ENCODE results near the gene OR2T10. TPM values are rescaled to one million over a fixed set of nuclear protein-coding genes. Genes with fewer than 3 reads are reported as not detected.
"Not testable (repeated sequence)": the region's sequence is repeated elsewhere in the genome, so short reads cannot be mapped to it uniquely, and the experiment has no call there.

The OR2T10 gene, protein sequence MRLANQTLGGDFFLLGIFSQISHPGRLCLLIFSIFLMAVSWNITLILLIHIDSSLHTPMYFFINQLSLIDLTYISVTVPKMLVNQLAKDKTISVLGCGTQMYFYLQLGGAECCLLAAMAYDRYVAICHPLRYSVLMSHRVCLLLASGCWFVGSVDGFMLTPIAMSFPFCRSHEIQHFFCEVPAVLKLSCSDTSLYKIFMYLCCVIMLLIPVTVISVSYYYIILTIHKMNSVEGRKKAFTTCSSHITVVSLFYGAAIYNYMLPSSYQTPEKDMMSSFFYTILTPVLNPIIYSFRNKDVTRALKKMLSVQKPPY
- not detected for total RNA-seq

DNA sequence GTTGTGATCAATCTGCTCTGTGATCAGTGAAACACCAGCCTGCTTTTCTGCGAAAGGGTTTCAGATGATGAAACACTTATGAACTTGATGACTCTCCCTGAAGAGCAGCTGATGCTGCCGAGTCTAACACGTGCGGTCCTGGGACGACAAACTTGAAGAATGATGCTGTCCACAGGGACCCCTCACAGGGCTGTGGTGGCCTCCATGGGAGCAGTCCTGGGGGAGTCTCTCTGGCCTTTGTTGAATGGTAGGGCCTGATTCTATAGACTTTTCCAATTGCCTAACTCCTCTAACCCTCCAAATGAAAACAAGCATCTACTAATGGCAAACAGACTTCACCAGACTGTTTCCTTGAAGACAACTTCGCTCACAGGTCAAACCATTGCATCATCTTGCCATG lies at the start of gene OR2T10:
OR2T10 (minus strand) TSS at position 112 of the 400 bp plus-strand sequence. CDS start 3,932 bp downstream, outside the sequence.
- H3K27me3 Mint-ChIP-seq, result peaks cover 7 to 8% of the 10 kb centered on the region in 2 donors
- H3K4me1 Mint-ChIP-seq (ENCODE audit: low read depth in 2 of 2), result no peaks in the 10 kb centered on the region
- no peak within 1 kb of the TSS for H3K4me3 Mint-ChIP-seq
- no peaks in the 10 kb centered on the region for H3K36me3 Mint-ChIP-seq
- peaks cover 3% of the 10 kb centered on the region for H3K9me3 Mint-ChIP-seq
- DNase-seq (ENCODE audit: low spot score) (no peak), ATAC-seq (no peak)
- no peak within 1 kb of the TSS for H3K27ac Mint-ChIP-seq

DNA sequence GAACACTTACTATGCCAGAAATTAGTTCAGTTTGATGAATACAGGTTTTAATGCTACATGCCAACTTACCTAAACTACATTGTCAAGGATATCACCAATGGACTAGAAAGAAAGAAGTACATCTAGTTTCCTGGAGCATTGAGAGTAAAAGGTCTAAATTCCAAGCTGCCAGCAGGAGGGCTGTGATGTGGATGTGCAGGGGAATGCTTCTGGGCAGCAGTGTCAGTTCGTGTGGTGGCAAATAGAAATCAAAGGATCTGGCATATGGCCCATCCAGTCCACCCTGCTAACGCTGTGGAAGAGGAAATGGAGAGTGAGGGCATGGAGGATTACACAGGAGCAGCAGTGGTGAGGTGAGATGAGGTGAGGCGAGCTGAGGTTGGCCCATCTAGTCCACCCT lies 47.7 kb upstream of the OR2T10 start, which contains the start of gene OR2T35:
OR2T35 (minus strand) TSS at position 101 of the 400 bp plus-strand sequence. CDS start 6,020 bp downstream, outside the sequence.
- H3K36me3 Mint-ChIP-seq; DNase-seq (ENCODE audit: low spot score); H3K9me3 Mint-ChIP-seq; H3K4me3 Mint-ChIP-seq; ATAC-seq; H3K27me3 Mint-ChIP-seq; H3K4me1 Mint-ChIP-seq (ENCODE audit: low read depth in 2 of 2); H3K27ac Mint-ChIP-seq: not testable (repeated sequence)

DNA sequence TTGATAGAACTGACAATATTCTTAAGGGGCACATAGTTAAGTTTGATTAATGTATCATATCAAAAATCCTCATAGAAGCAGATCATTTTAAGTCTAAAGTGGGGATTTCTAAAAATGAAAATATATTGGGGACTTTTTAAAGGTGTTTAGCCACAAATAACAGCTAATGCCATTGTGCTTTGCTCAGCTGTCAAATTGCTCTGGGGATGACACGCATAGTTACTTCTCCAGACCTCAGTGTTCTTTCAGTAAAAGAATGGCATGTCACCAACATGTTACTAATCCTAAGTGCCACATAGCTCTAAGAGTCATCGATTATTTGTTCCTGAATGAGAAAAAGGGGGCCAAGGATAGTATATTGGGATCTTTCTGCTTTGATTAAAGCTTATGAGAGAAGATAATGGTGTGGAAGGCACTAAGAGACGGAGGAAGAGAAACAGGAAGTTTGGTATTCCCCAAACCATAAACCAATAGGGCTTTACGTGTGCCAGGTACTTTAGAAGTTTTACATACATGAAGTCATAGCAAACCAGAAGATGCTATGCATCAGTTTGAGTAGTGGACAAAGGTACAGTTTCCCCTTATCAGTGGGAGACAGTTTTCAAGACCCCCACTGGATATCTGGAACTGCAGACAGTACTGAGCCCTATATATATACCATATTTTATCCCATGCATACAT lies 45.6 kb upstream of the OR2T10 start:
- ATAC-seq; DNase-seq (ENCODE audit: low spot score); H3K4me1 Mint-ChIP-seq (ENCODE audit: low read depth in 2 of 2); H3K27ac Mint-ChIP-seq; H3K9me3 Mint-ChIP-seq; H3K27me3 Mint-ChIP-seq; H3K36me3 Mint-ChIP-seq; H3K4me3 Mint-ChIP-seq: not testable (repeated sequence)

DNA sequence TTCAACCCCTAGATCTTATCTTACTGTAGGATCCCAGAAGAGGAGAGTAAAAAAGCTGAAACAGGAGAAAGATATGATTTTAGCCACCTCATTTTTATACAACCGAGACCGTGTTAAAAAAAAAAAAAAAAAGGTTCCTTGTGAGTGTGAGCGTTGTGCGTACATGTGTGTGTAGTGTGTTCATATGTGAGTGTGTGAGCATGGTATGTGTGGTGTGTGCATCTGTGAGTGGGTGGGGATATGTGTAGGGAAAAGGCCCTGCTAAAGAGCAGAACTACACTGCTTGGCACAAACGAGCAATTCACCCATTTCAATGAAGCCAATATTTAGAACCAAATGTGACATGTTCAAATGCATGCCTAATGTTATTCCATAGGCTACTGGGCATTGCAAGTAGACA lies 44.1 kb upstream of the OR2T10 start:
- H3K36me3 Mint-ChIP-seq; H3K27me3 Mint-ChIP-seq; ATAC-seq; H3K4me1 Mint-ChIP-seq (ENCODE audit: low read depth in 2 of 2); H3K4me3 Mint-ChIP-seq; DNase-seq (ENCODE audit: low spot score); H3K9me3 Mint-ChIP-seq; H3K27ac Mint-ChIP-seq: not testable (repeated sequence)

DNA sequence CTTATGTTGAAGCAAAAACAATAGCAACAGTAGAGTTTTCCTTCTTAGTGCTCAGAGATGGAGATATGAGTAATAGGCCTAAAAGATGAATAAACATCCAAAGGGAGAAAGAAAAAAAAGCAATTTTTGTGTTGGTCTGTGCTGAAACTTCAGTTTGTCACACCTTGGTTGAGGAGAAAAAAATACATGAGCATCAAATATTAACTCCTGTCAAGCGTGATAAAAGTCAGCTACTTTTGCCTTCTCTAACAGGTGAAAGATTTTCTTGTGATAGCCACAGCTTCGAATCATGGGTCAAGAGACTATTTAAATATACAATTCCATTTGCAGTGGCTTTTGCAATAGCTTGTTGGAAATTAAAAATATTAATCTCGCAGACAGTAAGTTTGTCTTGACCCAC lies 43.4 kb upstream of the OR2T10 start:
- H3K27ac Mint-ChIP-seq, H3K9me3 Mint-ChIP-seq, H3K36me3 Mint-ChIP-seq: not testable (repeated sequence)

DNA sequence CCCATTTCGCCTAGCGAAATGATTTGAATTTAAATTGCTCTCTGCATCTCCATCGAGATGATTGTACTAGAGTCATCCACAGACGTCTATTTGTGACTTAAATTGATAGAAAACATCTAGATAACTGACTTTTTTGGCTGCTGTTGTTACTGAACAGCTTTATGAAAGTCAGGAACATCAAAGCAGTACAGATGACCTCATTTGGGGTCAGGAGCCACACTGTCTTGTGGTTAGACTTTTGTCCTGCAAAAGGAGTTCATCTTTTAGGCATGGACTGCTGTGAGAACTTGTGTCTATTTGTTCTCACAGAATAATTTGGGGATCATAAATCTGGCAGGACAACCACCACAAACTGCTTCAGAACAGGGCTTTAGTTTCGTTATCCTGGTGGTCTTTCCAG lies 42.2 kb upstream of the OR2T10 start:
- not testable (repeated sequence) for H3K9me3 Mint-ChIP-seq; ATAC-seq; H3K4me3 Mint-ChIP-seq; H3K4me1 Mint-ChIP-seq (ENCODE audit: low read depth in 2 of 2); H3K27ac Mint-ChIP-seq; H3K27me3 Mint-ChIP-seq; DNase-seq (ENCODE audit: low spot score); H3K36me3 Mint-ChIP-seq

More for the DNA sequence above, 43.4 kb upstream of the OR2T10 start:
- not testable (repeated sequence) for H3K4me3 Mint-ChIP-seq; H3K27me3 Mint-ChIP-seq; DNase-seq (ENCODE audit: low spot score); ATAC-seq; H3K4me1 Mint-ChIP-seq (ENCODE audit: low read depth in 2 of 2)

DNA sequence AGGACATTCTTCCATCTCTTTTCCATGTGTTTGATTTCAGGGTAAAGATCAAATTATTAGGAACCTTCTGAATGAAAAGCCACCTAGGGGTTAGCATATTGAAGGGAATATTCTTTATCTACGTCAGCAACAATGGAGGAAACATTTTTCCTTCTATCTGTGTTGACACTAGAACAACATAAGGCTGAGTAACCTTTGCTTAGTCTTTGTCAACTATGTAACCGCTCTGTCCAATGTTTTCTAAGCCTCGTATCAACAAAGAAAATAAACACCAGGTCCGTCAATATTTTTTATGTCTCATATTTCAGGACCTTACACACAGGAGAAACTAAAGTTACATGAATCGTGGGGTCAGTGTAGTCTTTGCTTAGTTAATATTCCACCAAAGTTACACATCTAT lies 39.1 kb upstream of the OR2T10 start:
- not testable (repeated sequence) for DNase-seq (ENCODE audit: low spot score); H3K4me1 Mint-ChIP-seq (ENCODE audit: low read depth in 2 of 2); H3K27me3 Mint-ChIP-seq; ATAC-seq; H3K4me3 Mint-ChIP-seq; H3K36me3 Mint-ChIP-seq; H3K9me3 Mint-ChIP-seq; H3K27ac Mint-ChIP-seq

DNA sequence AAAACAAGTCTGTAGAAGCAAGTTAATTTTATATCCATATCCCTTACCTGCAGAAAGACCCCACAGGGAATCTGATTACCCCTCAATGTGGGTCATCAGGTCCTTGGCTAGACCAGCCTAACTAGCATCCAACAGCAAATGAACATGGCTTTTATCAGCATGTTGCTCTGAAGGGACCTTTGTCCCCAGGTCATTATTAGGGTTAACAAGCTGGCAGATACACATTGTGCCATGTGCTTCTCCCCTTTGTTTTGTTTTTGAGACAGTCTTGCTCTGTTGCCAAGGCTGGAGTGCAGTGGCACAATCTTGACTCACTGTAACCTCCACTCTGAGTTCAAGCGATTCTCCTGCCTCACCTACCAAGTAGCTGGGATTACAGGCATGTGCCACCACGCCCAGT lies 37.5 kb upstream of the OR2T10 start, which contains the start of gene OR2T11:
OR2T11 (minus strand) TSS at position 101 of the 400 bp plus-strand sequence. CDS start 7,963 bp downstream, outside the sequence.
- not testable (repeated sequence) for H3K27ac Mint-ChIP-seq; ATAC-seq; H3K36me3 Mint-ChIP-seq; H3K4me3 Mint-ChIP-seq; DNase-seq (ENCODE audit: low spot score); H3K9me3 Mint-ChIP-seq; H3K27me3 Mint-ChIP-seq; H3K4me1 Mint-ChIP-seq (ENCODE audit: low read depth in 2 of 2)

DNA sequence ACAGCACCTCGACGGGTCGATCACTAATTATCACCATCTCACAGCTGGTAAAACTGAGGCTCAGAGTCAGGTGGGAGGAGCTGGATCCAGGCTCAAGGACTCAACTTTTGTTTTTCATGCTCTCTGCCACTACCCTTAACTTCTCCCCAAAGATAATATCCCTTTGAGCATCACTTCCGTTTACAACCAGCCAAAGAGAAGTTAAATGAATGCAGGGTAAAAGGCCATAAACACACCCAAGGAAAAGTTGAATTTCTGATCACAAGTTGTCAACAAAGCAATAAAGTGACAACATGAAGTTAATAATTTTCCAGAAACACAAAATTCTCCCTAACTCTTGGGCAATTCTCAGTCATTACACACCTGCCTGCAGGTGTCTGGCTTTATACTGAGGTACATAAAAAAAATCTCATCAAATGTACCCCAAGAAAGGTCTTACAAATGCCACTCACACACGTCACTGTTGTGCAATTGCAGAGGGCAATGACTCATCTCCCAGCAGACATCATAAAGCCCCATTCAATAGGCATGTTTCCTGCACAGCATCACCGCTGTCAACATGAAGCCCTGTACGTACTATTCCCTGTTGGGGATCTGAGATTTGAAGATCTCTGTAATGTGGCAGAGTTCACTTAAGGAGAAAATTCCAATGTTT lies 34.0 kb upstream of the OR2T10 start:
- no peak for DNase-seq (ENCODE audit: low spot score)
- Mint-ChIP-seq H3K4me3 (no peak overlapping the region), H3K9me3 (no peaks in the 10 kb centered on the region), H3K27me3 (peaks cover 6 to 8% of the 10 kb centered on the region in 2 donors), H3K4me1 (ENCODE audit: low read depth in 2 of 2) (no peaks in the 10 kb centered on the region), H3K27ac (no peak overlapping the region), H3K36me3 (no peaks in the 10 kb centered on the region)
- ATAC-seq, result no peak

DNA sequence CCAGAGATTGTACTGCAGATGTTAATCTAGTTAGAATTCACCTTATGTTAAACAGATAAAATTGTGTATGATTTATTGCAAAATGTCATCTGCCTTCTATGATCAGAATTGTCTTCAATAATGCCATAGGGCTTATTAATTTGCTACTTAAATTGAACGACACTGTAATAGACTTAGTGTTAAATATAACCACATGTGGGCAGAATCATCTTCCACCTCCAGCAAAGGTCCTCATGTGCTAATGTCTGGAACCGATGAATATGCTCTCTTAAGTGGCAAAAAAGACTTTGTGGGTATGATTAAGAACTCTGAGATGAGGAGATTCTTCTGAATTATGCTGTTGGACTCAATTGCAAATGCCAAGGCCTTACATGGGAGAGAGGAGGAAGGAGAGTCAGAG lies 33.1 kb upstream of the OR2T10 start:
- H3K36me3 Mint-ChIP-seq, result no peaks in the 10 kb centered on the region
- no peak for ATAC-seq
- no peak overlapping the region for H3K4me3 Mint-ChIP-seq
- H3K9me3 Mint-ChIP-seq, result no peaks in the 10 kb centered on the region
- no peak overlapping the region for H3K27ac Mint-ChIP-seq
- H3K4me1 Mint-ChIP-seq (ENCODE audit: low read depth in 2 of 2), result no peaks in the 10 kb centered on the region
- DNase-seq (ENCODE audit: low spot score), result no peak
- peaks cover 6 to 8% of the 10 kb centered on the region in 2 donors for H3K27me3 Mint-ChIP-seq

DNA sequence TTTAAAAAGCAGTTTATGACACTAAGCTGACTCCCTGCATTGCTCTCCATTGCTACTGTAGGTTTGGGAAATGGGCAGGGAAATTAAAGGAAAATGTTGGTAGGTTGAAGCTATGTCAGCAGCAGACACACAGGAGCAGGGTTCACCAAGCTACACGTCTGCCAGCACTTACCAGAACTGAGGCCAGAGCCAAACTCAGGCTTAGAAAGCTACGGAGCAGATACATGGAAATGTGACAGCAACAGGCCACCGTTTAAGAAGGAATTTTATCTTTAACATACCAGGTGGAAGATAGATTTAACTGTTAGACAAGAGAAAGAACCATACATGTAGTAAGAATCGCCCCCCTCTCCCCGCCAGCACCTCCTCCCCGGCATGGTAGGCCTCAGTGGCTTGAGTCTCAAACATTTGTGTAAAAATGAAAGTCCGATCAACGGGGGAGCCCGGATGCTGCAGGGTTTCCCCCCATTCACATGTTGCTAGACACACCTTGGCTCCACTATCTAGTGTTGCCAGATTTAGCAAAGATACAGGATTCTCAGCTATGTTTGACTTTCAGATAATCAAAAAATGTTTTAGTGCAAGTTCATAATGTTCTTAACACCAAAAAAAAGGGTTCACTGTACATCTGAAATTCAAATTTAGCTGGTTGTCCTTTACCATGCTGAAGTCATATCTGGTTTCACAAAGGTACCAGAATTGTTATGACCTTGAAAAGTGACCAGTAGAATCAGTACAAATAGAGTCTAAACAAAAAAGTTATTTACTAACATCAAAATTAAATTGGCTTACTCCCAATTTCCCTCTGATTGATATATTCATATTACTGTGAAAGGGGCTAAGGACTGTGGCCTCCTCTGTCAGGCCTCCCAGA lies 30.7 kb upstream of the OR2T10 start:
- Mint-ChIP-seq H3K27ac (no peak overlapping the region), H3K4me1 (ENCODE audit: low read depth in 2 of 2) (no peaks in the 10 kb centered on the region), H3K9me3 (no peaks in the 10 kb centered on the region), H3K4me3 (no peak overlapping the region), H3K27me3 (peaks cover 6 to 8% of the 10 kb centered on the region in 2 donors), H3K36me3 (no peaks in the 10 kb centered on the region)
- ATAC-seq, result no peak
- DNase-seq (ENCODE audit: low spot score), result no peak

DNA sequence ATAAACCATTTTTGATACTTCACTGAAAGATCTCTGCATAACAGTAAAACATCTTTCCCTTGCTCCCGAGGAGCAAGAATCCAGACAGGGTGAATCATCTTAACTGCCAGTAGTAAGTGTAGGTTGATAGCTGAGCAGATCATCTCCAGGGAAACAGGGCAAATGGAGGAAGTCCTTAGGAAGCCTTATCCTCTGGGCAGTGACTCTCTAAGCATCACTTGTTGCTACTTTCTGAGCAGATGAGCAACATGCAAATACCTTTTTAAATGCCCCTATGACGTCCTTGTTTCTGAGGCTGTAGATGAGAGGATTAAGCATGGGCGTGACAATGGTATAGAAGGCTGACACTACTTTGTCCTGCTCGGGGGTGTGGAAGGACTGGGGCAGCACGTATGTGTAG lies 28.5 kb upstream of the OR2T10 start:
- no peak for DNase-seq (ENCODE audit: low spot score)
- no peak for ATAC-seq
- H3K36me3 Mint-ChIP-seq, result no peaks in the 10 kb centered on the region
- no peak overlapping the region for H3K27ac Mint-ChIP-seq
- peaks cover 8 to 9% of the 10 kb centered on the region in 2 donors for H3K27me3 Mint-ChIP-seq
- H3K9me3 Mint-ChIP-seq, result no peaks in the 10 kb centered on the region
- no peak overlapping the region for H3K4me3 Mint-ChIP-seq
- no peaks in the 10 kb centered on the region for H3K4me1 Mint-ChIP-seq (ENCODE audit: low read depth in 2 of 2)

DNA sequence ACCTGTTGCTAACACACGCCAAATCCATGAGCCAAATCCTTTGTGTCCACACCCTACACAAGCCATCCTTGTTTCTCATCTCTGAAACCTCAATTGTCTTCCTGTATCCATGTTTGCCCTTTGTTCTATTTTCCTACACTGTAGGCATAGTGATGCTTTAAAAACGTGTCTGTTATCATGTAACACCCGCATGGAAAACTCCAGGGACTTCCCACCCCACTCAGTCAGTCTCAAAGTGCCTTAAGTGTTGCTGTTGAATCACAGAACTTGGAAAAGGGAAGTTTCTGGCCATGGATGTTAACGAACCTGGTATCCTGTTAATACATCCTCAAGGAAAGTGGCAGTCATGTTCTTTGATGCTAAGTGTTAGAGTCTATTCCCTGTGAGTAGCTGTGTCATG lies 27.7 kb upstream of the OR2T10 start:
- ATAC-seq (no peak), DNase-seq (ENCODE audit: low spot score) (no peak)
- Mint-ChIP-seq H3K9me3 (no peaks in the 10 kb centered on the region), H3K27me3 (peaks cover 7 to 8% of the 10 kb centered on the region in 2 donors), H3K4me3 (no peak overlapping the region), H3K27ac (no peak overlapping the region), H3K36me3 (no peaks in the 10 kb centered on the region), H3K4me1 (ENCODE audit: low read depth in 2 of 2) (no peaks in the 10 kb centered on the region)
